Germinal center (tissue), 1 donor: ENCODE measurements around the gene DOCK8.

Experiments
- DNase-seq: peaks from one replicate; pipeline ENCODE4 v3.0.0; 2012; ENCODE audit warnings: mixed read lengths, low spot score

DOCK8 gene

DNA sequence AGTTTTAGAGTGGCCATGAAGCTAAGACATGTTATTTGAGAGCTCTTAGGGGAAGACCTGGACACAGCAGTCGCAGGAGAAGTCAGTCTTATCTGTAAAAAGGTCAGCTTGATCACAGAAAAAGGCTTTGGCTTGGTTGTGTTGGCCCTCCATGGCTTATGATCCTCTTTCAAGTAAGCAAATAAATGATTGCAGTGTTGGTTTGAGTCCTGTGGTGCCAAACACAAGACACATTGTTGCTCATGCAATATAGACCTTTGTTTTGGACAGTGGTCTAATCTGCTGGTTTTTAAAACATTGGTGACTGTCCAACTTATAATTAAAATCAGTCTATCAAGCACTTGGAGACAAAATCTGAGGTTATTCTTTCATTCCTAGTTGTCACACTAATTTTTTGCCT lies 54.0 kb downstream of the DOCK8 start:
- DNase-seq, result no peak

DNA sequence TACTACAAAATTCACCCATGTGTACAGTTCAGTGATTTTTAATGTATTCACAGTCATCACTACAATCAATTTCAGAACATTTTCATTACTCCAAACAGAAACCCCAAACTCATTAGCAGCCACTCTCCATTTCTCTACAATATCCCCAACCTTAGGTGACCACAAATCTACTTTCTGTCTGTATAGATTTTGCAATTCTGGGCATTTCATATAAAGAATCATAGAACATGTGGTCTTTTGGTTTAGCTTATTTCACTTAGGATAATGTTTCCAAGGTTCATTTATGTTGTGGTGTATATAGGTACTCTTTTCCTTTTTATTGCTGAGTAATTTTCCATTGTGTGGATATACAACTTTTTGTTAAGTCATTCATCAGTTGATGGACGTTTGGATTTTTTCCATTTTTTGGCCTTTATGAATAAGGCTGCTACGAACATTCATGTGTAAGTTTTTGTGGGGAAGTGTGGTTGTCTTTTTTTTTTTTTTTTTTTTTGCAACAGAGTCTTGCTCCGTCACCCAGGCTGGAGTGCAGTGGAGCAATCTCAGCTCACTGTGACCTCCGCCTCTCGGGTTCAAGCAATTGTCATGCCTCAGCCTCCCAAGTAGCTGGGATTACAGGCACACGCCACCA lies 54.5 kb downstream of the DOCK8 start:
- DNase-seq, result no peak

DNA sequence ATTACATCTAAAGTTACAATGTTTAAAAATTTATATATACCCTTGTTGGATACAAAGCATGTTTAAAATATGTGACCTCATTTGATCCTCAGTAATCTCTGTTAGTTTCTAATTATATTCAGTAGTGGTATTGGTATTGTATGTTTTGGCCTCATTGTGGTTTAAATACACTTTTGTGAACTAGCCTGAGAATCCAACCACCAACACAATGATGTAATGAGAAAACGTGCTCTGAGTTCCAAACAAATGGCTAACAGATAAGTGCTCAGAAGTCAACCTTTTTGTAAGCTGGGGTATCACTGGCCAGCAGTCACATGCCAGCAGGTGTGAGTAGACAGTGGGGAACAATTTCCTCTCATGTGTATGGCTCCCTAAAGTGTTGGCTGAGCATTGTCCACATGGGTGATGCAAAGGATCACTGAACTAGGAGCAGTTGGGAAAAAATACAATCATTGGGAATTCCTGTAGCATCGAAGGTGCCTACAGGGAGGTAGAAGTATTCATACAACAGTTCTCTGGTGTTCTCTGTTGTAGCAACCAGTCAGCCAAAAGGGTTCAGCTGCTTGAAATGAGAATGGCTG lies 56.1 kb downstream of the DOCK8 start:
- no peak for DNase-seq

DNA sequence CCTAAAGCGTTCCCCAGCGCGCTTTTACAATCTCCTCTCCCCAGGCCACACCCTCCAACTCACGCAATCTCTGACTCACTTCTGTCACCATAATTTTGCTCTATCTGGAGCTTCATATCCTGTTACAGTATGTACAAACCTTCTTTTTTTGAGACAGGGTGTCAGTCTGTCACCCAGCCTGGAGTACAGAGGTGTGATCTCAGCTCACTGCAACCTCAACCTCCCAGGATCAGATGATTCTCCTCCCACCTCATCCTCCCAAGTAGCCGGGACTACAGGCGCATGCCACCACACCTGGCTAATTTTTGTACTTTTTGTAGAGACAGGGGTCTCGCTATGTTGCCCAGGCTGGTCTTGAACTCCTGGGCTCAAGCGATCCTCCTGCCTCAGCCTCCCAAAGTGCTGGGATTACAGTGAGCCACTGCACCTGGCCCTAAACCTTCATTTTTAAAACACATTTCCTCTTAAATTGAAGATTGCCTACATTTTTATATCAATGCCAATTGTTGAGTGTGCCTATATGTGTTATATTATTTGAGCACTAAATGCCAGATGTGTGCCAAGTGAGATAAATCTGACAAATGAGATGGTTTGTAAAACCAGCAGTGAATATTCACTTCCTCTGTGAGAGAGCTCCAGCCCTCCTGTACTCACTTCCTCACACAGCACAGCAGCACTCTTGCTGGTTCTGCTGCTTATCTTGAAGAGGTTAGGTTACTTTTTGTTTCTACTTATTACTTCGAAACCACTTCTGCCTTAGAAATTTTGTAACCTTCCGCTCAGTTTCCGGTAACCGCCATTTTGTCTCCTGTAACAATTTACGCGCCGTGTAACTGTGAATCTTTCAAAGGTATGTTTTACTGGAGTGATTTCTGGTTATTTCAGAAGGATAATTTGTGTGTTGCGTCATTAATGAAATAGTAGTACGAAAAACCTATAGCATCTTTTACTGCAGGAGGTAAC lies 57.9 kb downstream of the DOCK8 start:
- peak; percentile 82 for DNase-seq

DNA sequence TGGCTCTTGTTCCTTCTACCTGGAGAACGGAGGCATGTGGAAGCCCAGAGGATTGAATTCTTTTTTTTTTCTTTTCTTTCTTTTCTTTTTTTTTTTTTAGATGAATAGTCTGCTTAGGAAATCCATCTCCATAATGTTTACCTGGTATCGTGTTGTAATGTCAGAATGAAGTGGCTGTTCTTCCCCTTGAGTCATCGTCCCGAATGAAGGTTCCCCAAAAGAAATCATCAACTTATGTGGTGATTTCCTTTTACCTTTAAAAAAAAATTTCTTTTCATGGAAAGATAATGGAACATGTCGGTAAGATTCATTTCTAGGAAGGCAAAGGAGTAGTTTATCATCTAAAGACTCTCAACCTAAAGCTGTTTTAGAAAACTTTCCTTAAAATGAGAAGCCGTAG lies 59.7 kb downstream of the DOCK8 start:
- DNase-seq, result no peak

DNA sequence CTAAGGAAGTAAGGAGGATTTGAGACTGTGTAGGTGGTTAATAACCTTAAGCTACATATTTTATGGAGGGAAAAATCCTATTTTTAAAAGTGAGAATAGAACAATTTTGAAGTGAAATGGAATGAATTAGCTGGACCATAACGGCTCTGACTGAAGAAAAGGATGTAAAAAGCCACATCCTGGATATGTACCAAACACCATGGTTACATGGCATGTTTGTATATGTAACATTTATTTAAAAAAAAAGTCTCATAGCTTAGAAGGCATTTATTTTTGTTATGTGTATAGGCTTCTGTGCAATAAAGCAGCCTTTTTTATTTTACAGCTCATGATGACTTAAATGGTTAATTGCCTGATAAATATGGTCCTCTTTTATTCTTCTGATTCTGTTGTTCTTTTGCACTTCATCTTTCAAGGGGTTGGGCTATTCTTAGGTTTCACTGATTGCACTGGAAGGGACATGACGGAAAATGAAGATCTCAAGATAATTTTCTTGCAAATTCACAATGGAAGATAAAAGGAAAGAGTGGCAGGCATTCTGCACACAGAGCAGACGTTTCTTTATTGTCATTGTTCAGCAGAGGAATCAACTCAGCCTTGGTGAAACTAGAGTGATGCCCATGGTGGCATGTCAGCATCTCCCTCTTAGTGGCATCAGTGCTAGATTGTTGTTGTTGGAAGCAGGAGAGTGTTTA lies 63.1 kb downstream of the DOCK8 start:
- no peak for DNase-seq

DNA sequence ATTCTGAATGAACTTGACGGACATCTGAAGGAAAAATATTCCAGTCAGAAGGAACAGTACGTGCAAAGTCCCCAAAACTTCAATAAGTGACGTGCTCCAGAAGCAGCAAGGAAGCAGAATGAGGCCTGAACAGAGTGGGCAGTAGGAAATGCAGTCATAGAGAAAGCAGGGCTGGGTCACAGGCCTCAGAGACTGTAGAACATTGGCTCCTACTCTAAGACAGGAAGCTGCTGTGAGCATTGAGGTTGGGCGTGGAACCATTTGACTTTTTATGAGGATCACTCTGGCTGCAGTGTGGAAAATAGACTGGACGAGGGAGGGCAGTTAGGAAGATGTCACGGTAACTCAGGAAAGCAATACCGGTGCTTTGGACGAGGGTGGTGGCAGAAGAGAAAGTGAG lies 64.0 kb downstream of the DOCK8 start:
- DNase-seq, result no peak

DNA sequence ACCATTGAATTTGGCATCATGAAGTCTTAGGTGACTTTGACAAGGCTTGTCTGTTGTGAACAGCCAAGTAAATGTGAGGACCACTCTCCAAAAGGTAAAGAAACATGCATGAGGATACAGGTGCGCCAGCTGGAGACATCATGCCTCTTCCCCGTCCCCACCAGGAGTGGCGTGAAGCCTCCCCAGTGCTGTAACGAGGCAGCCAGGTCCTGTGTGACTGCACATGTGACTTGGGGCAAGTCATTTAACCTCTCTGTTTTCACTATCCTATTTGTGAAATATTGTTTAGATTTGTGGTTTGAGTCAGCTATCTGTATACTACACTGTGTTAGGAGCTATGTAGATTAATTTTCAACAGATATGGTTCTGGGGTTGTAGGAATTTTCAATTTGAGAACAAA lies 65.0 kb downstream of the DOCK8 start:
- DNase-seq, result no peak

DNA sequence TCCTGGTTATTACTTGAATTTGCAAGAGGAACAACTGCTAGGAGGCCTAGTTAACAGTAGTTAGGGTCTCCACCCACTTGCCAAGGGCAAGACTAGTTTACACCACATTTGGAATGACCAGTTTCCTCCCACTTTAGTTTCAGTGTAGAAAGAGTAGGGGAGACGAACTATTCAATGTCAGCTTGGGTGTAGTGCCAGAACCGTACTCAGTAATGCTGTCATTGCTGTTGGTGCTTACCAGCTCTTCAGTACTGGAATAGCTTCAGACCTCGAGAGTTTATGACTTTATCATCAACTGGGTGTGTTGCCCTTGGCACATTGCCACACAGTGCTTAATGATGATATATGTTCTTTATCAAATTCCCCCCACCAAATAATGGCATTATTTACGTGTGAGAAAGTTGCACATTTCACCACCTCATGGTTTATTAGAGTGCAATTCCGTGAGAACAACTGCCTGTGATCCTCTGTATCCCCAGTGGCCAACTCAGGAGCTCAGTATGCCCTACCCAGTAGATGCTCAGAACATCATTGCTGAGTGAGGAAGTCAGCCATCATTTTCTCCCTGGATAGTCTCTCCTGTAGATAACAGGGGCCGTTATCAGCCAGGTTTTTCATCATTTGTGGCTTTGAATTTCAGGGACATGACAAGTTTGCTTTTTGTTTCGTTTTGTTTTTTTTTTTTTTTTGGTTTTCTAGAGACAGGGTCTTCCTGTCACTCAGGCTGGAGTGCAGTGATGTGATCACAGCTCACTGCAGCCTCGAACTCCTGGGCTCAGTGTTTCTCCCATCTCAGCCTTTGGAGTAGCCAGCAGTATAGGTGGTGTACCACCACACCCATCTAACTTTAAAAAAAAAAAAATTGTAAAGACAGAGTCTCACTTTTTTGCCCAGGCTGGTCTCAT lies 67.3 kb downstream of the DOCK8 start:
- no peak for DNase-seq

DNA sequence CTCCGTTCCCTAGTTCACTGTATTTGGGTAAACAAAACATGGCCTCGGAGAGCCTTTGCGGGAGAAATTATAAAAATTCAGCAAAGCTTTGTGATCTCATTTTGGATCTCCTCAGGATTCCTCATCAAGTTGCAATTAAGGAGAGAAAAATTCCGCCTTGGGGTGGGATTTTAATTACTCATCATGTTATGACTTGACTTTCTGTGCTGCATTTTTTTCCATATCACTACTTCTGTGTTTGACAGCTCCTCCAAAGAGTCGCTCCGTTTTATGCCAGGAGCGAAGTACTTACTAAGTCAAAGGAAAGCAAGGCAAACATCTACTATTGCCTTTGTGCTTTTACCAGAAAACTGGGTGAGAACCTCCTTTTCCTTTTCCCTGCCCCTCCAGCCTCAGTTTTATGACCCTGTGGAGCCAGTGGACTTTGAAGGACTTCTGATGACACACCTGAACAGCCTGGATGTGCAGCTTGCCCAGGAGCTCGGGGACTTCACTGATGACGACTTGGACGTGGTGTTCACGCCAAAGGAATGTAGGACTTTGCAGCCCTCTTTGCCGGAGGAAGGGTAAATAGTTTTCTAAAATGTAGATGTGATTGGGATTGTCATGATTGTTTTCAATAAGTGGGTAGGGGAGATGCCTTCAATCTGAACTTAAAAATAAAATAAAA lies 71.5 kb downstream of the DOCK8 start:
- no peak for DNase-seq

DNA sequence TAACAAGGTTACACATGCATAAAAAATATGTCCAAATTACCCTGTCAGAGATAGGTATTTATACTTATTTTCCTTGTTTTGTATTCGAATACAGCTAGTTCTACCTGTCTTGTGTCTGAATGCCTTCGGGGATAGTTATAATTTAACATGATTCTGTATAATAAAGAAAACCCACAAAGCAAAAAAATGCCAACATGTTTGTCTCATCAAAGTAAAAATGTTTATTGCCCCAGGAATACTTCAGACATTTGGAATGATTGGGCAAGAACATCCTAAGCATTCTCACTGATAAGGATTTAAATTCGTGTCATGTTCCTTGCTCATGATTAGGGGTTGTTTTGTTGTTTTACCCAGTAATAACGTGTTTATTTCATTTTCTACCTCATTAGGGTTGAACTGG lies 74.5 kb downstream of the DOCK8 start:
- DNase-seq, result no peak

DNA sequence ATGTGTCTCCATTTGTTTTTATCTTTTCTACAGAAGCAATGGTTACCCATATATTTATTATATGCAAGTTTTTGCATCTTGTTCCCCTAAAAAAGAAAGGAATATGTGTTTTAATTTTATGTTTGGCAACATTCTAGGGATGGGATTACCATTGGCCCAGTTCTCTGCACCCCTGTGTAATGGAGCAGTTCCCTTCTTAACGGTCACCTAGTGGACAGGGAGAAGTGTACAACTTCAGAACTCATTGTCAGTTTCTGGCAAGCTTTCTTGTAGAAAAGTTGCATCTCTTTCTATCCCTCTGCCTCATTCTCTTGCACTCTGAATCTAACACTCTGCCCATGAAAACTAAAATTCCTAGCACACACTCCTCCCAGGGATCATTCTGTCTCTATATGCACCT lies 78.2 kb downstream of the DOCK8 start:
- DNase-seq, result no peak

DNA sequence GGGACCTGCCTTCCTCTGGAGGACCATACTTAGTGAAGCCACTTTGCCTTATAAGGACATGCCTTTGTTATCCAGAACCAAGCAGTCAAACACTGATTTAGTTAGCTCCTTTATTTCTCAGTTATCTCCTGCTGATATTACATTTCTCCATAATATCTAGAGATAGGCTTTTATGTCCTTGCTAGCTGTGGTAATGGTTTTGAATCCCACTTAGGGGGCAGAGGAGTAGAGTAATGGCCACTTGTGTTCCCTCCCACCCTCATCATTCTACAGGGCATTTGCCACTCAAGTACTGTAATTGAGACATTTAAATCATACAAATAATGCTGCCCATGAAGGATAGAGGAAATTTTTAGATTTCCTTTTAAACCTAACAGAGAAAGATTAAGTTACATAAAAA lies 80.9 kb downstream of the DOCK8 start:
- no peak for DNase-seq

DNA sequence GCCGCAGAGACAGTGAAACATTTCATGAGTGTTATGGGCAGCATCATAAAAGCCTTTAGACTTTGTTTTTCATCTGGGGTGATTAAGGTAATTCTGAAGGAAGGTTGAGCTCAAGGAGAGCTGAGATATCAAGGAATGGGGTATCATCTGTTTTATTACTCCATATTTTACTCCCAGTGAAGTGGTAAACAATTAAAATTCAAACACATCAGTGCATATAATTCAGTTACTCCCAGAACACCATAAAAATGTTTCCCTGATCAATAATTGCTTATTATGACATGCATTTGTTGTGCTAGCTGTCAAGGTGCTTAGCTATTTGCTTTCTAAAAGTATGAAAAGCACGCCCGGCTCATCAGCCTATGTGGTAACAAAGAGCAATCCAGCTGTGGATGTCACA lies 81.7 kb downstream of the DOCK8 start:
- DNase-seq, result no peak

DNA sequence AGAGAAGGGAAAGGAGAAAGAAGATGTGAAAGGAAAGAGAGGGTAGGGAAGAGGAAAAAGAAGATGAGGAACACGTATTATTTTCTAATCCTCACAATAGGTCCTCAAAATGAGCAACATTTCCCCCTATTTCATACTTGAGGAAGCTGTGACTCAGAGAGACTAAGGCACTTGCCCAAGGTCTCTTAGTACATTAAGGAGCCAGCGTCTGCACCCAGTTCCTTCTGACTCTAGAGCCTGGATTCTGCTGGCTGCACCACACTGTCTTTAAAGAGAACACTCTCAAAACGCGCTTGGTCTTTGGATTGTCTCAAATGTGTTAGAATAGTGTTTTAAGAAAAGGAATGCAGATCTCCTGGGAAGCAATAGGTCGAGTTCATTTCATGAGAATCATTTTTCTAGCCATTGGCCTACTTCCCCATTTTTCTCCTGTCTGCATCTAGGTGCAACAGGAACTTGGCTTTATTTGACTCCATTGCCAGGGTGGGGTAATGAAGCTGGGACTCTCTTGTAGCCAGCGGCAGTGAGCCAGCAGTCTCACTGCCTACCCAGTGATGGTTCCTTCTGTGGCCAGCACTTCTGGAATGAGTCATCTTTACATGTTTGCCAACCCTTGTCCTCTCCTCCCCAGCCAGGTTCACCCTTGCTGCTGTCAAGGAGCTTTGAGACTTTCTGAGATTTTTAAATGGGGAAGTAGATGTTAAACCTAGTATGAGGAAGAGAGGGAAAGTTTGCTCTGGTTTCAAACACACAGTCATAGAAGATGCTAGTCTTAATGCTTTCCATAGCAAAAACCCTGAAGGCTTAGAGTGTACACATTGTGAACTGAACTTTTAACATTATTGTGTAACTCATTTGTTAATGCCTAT lies 82.7 kb downstream of the DOCK8 start:
- peak; percentile 35 for DNase-seq

DNA sequence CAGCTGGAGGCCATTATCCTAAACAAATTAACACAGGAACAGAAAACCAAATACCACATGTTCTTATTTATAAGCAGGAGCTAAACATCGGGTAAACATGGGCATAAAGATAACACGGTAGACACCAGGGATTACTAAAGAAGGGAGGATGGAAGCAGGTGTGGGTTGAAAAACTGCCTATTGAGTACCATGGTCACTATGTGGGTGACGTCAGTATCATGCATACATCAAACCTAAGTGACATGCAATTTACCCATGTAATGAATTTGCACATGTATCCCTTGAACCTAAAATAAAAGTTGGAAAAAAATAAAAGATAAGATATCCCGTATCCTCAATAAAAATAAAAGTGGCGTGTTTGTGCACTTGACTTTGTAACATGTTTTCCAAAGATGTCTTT lies 88.8 kb downstream of the DOCK8 start:
- DNase-seq, result no peak

DNA sequence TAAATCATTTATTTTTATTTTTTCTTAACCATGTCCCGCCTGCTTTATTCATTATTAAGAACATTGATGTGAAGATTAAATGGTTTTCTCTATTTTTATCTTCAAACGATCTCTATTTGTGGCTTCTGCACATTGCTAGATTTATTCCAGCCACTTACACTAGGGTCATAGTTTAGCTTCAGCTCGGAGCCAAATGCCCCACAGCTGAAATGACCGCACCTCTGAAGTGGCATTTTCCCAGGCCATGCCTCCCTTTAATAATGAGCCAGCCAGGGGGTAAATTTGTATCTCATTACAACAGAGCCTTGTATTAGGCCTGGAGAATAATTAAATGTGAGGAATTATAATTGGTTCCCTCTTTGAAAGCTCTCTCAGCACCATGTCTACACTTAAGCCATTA lies 89.4 kb downstream of the DOCK8 start:
- no peak for DNase-seq

DNA sequence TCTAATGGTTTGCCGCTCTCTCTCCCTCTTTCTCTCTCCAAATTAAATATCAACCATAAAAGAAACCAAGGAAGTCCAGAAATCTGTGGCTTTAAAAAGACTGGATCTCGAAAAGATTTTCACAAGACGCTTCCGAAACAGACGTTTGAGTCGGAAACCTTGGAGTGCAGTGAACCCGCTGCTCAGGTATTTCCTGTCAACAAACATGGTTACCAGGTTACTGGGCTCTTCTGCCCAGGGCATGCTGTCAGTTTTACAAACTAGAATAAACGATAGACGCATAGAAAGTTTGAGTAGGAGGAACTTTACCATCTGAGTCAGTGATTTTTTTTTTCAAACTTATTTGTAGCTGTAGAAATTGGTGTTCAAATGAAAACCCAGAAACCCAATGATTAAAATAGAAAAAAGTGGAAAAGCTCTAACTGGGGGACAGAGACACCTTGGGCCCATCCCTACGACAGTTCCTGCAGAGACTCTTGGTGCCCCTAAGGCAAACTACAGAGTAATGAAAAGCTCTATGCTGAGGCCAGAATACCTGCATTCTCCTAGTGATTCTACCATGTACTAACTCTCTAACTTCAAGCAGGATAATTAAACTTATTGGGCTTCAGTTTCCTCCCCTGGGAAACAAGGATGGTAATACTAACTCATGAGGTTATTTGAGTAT lies 90.0 kb downstream of the DOCK8 start:
- DNase-seq, result no peak

DNA sequence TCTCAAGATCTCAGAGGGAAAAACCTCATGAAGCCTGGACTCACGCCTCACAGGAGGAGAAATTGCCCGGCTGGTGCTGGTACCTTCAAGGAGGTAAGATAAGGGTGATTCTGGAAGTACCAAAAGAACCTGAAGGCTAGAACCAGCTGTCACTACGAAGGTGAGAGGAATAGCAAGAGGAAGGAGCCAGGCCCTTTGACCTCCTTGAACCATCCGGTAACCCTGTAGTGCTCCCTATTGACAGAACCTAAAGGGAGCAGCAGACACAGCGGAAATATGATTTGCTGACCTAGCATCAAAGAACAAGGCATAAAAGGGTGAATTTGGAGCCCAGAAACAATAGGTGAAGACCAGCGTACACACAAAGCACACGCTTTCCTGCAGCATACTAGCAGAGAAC lies 92.2 kb downstream of the DOCK8 start:
- DNase-seq, result no peak
